Measurements from ENCODE around the gene XYLT2.
A peak's percentile ranks its signal among the peaks of the same experiment; 100 is the strongest.

XYLT2 gene

GRCh38 chr17:50392621-50393020 is 46.7 kb downstream of the XYLT2 start:
- peaks cover 17% of the 10 kb centered on the region for H3K4me1 Mint-ChIP-seq
- no peak for TF ChIP-seq CTCF (IDR thresholded peaks at IDR 0.05; ENCODE audit: unreplicated experiment in 3 of 3)

GRCh38 chr17:50393700-50394099 is 47.8 kb downstream of the XYLT2 start:
- Mint-ChIP-seq H3K27me3 (ENCODE audit: low read depth) (no peaks in the 10 kb centered on the region), H3K27ac (no peak overlapping the region), H3K4me1 (peaks cover 17% of the 10 kb centered on the region), H3K4me3 (peak overlapping the region; percentile 44 to 97 (median 62)), H3K36me3 (ENCODE audit: low read depth) (peaks cover 57% of the 10 kb centered on the region), H3K9me3 (no peaks in the 10 kb centered on the region)
- no peak for TF ChIP-seq CTCF (IDR thresholded peaks at IDR 0.05; ENCODE audit: unreplicated experiment in 3 of 3)

More at GRCh38 chr17:50392621-50393020, 46.7 kb downstream of the XYLT2 start:
- H3K27me3 Mint-ChIP-seq (ENCODE audit: low read depth) = no peaks in the 10 kb centered on the region
- no peaks in the 10 kb centered on the region for H3K9me3 Mint-ChIP-seq
- H3K36me3 Mint-ChIP-seq (ENCODE audit: low read depth) = peaks cover 66% of the 10 kb centered on the region
- H3K4me3 Mint-ChIP-seq = no peak overlapping the region
- no peak overlapping the region for H3K27ac Mint-ChIP-seq

- no peaks in the 10 kb centered on the region for H3K27me3 Mint-ChIP-seq (ENCODE audit: low read depth)
- H3K4me3 Mint-ChIP-seq = peak overlapping the region; percentile 96 to 98 (median 97)
- no peaks in the 10 kb centered on the region for H3K9me3 Mint-ChIP-seq
- peaks cover 17% of the 10 kb centered on the region for H3K4me1 Mint-ChIP-seq
- no peak for TF ChIP-seq CTCF (IDR thresholded peaks at IDR 0.05; ENCODE audit: unreplicated experiment in 3 of 3)
- peaks cover 48% of the 10 kb centered on the region for H3K36me3 Mint-ChIP-seq (ENCODE audit: low read depth)
- H3K27ac Mint-ChIP-seq = no peak overlapping the region
These were observed 48.8 kb downstream of the XYLT2 start for GRCh38 chr17:50394711-50395110.

- Mint-ChIP-seq H3K36me3 (ENCODE audit: low read depth) (peaks cover 34% of the 10 kb centered on the region), H3K4me3 (peak overlapping the region; percentile 96 to 98 (median 97)), H3K9me3 (peaks cover 2% of the 10 kb centered on the region), H3K4me1 (peaks cover 17% of the 10 kb centered on the region), H3K27ac (peak overlapping the region; percentile 55 to 78 (median 67)), H3K27me3 (ENCODE audit: low read depth) (no peaks in the 10 kb centered on the region)
- no peak for TF ChIP-seq CTCF (IDR thresholded peaks at IDR 0.05; ENCODE audit: unreplicated experiment in 3 of 3)
These were observed 50.6 kb downstream of the XYLT2 start for GRCh38 chr17:50396261-50397110.

- TF ChIP-seq CTCF (IDR thresholded peaks at IDR 0.05; ENCODE audit: unreplicated experiment in 3 of 3) = peak; percentile 98 to 99 (median 99)
- Mint-ChIP-seq H3K36me3 (ENCODE audit: low read depth) (peaks cover 26% of the 10 kb centered on the region), H3K4me3 (peak within 1 kb of the TSS; percentile 96 to 98 (median 97)), H3K9me3 (peaks cover 2% of the 10 kb centered on the region), H3K27ac (peak within 1 kb of the TSS; percentile 65 to 78 (median 67)), H3K27me3 (ENCODE audit: low read depth) (no peaks in the 10 kb centered on the region), H3K4me1 (peaks cover 17% of the 10 kb centered on the region)
These were observed 51.4 kb downstream of the XYLT2 start, which contains the start of gene LRRC59 for GRCh38 chr17:50397111-50397918. Gene LRRC59 (minus strand): TSS chr17:50397523. CDS start chr17:50397317, 206 bp downstream.
